HG03060 (cell line): ENCODE measurements around the gene RNU6-1.

Source experiments
- ATAC-seq: cut with Tn5 transposase; IDR thresholded peaks from one replicate; pipeline ENCODE4 v1.9.1; 2021; ENCODE audit warnings: low read depth, moderate number of reproducible peaks; ENCODE audit not compliant: unreplicated experiment

Gene RNU6-1

GRCh38 chr15:67834581-67835296, 5.1 kb downstream of the RNU6-1 start:
- no peak for ATAC-seq

- ATAC-seq: no peak
Measured at GRCh38 chr15:67833710-67834511, 5.9 kb downstream of the RNU6-1 start.

DNA sequence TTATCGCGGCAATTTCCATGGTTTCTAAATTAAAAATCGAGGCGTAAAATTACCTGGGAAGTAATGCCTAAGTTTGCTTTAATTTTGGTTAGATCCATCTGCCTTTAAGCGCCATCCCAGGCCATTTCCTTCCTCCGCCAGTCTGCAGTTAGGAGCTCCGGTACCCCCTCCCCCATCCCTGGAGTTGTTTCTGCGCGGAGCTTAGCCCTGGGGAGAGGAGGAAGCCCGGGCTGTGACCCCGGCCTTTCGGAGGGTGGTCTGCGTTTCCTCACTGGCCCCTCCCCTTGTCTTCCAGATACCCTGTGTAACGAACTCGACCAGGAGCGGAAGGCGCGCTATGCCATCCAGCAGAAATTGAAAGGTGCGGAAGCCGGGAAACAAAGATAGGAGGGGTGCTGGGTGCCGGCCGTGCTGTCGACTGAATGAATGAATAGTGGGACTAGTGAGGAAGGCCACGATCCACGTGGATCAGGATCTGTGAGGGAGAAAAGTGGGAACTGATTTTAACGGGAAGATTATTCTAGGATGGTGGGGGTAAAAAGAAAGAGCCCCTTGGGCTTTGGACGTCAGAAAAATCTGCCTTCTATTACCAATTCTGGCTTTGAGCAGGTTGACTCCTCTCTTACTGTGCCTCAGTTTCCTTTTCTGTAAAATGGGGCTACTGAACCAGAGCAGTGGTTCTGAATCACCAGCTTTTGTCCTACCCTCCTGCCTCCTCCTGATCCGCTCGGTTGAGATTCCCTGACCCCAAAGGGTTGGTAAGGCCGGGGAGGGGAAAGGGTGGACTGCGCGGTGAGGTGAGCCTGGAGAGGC, 6.7 kb downstream of the RNU6-1 start:
- no peak for ATAC-seq

DNA sequence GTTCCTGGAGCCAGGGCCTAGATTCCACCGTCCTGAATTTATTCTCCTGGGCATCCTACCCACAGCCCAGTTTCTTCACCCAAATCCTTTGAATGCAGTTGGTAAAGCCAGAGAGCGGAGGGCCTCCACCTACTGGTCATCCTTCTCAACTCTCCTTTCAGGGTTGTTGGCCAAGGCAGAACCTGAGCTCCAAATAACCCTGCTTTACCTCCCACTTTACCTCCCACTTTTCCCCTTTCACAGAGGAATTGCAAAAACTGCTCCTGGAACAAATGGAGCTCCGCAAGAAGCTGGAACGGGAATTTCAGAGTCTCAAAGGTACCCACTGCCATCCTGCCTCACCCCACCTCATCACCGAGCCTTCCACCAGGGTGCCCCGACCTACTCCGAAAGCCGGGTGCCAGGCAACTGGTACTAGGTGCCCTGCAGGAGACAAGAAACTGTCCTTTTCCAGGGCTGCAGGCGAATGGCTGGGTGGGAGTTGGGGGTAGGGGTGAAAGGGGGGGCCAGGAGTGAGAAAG, 7.8 kb downstream of the RNU6-1 start:
- ATAC-seq: no peak

DNA sequence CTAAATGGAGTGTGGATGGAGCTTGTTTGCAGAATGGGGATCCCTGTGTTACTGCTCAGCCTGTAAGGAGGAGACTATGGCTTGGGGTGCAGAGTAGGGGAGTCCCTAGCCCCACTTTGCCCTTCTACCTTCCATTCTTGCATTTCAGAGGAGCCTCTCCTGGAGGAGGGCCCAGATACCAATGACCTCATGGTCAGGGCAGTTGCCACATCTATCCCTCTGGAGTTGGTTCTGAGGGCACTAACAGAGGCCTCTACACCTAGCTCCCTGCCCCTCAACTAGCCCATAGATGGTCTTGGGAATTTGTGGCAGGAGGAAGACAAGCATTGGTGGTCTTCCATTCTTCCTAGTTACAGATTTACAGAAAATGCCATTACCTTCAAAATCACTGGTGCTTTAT, 8.5 kb downstream of the RNU6-1 start:
- no peak for ATAC-seq

- no peak for ATAC-seq
Measured at GRCh38 chr15:67829647-67830504, 10.0 kb downstream of the RNU6-1 start.

GRCh38 chr15:67828969-67829646, 10.7 kb downstream of the RNU6-1 start:
- ATAC-seq: no peak

DNA sequence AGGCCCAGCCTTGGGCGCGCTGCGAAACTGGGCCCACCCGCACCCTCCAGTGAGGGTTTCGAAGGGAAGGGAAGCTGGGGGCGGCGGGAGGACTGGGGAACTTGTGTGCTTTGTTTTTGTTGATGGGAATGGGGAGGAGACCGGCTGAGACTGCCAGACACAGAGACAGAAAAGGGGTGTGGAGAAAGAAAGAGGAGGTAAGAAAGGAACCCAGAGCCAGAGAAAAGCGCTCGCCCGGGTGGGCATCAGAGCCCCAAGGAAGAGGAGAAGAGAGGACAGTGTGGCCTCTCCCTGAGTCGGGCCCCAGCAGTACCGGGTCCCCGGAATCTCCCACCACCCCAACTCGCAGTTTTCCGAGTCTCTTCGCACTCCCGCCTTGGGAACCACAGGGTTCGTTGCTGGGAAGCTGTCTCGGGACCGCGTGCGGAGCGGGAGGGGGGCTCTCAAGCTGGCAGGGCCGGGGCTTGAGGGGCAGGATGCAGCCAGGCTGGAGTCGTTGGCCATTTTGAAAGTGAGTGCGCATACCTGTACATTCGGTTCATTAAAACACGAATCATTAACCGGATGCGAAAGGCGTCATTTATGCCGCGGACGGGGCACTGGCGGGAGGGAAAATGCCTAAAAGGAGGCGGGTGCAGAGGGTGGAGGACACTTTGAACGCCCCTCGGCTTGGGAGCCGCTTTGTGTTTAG, 11.4 kb downstream of the RNU6-1 start:
- ATAC-seq: no peak

DNA sequence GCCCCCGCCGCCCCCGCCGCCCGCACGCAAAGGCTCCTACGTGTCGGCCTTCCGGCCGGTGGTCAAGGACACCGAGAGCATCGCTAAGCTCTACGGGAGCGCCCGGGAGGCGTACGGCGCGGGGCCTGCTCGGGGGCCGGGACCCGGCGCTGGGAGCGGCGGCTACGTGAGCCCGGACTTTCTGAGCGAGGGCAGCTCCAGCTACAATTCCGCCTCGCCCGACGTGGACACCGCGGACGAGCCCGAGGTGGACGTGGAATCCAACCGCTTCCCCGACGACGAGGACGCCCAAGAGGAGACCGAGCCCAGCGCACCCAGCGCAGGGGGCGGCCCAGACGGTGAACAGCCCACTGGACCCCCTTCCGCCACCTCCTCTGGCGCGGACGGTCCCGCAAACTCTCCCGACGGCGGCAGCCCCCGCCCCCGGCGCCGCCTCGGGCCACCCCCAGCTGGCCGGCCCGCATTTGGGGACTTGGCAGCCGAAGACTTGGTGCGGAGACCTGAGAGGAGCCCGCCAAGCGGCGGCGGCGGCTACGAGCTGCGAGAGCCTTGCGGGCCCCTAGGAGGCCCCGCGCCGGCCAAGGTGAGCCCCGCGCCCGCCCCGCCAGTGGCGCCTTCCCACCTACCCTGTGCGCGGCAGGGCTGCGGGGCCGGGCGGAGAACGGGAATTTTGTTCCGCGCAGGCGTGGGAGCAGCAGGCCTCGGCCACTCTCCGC, 12.1 kb downstream of the RNU6-1 start:
- no peak for ATAC-seq

DNA sequence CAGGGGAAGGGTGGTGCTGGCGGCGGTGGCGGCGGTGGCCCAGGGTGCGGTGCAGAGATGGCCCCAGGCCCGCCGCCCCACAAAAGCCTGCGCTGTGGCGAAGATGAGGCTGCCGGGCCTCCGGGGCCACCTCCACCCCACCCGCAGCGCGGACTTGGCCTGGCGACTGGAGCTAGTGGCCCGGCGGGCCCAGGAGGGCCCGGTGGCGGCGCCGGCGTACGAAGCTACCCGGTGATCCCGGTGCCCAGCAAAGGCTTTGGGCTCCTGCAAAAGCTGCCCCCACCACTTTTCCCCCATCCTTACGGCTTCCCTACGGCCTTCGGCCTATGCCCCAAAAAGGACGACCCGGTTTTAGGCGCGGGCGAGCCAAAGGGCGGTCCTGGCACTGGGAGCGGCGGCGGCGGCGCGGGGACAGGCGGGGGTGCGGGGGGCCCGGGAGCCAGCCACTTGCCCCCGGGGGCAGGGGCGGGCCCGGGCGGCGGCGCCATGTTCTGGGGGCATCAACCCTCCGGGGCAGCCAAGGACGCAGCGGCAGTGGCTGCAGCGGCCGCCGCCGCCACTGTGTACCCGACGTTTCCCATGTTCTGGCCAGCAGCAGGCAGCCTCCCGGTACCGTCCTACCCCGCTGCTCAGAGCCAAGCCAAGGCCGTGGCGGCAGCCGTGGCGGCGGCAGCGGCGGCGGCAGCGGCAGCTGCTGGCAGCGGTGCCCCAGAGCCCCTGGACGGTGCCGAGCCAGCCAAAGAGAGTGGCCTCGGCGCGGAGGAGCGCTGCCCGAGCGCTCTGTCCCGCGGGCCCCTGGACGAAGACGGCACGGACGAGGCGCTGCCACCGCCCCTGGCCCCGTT, 12.9 kb downstream of the RNU6-1 start:
- ATAC-seq: no peak

DNA sequence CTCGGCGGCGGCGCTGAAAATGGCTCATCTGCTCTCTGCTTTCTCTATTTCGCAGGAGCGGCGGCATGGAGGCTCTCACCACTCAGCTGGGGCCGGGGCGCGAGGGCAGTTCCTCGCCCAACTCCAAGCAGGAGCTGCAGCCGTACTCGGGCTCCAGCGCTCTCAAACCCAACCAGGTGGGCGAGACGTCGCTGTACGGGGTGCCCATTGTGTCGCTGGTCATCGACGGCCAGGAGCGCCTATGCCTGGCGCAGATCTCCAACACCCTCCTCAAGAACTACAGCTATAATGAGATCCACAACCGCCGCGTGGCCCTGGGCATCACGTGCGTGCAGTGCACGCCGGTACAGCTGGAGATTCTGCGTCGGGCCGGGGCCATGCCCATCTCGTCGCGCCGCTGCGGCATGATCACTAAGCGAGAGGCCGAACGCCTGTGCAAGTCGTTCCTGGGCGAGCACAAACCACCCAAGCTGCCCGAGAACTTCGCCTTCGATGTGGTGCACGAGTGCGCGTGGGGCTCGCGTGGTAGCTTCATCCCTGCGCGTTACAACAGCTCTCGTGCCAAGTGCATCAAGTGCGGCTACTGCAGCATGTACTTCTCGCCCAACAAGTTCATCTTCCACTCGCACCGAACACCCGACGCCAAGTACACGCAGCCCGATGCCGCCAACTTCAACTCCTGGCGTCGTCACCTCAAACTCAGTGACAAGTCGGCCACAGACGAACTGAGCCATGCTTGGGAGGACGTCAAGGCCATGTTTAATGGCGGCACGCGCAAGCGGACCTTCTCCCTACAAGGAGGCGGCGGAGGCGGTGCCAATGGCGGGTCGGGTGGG, 13.7 kb downstream of the RNU6-1 start:
- no peak for ATAC-seq

- no peak for ATAC-seq
Measured at GRCh38 chr15:67824976-67825880, 14.6 kb downstream of the RNU6-1 start, which contains the start of gene SKOR1. SKOR1 (plus strand) TSS chr15:67825509; CDS start chr15:67825603, 94 bp downstream.

GRCh38 chr15:67824197-67824968, 15.5 kb downstream of the RNU6-1 start:
- no peak for ATAC-seq

DNA sequence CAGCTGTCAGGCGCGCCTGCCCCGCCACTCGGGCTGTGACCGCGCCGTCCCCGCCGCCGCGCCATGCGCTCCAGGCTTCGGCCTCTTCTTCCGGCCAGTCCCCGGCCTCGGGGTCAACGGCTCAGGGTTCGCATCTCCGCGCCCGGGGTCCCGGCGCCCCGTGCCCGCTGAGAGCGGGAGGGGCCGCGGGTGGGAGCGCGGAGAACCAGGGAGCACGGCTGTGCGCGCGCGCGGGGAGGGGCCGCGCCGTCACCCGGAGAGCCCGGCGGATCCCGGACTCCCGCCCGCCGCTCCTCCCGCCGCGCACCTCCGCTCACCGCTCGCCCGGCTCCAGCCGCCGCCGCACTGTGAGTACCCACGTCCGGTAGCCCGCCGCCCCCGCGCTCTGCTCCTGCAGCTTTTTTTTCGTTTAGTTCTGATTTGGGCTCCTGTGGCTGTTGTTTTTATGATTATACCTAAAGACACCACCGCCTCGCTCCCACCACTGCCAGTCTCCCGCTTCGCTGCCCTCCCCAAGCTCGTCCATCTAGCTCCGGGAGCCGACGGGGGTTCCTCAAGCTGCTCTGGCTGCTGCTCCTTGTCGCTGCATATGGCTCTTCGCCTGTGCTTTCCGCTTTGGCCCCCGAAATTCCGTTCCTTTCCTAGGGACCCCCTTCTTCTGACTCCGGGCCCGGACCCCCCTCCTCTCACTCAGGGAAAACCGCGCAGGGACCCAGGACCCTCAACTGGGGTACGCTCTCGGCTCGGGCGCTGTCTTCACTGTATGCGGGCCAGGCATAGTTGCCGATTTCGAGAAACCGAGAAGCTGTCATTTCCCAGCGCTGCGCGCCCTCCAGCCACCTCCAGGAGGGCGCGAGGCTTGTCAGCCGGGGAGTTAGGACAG, 16.3 kb downstream of the RNU6-1 start:
- ATAC-seq: no peak
